PC-9 (cell line): ENCODE data around the gene PPFIBP1.
"Not testable (repeated sequence)": the region's sequence is repeated elsewhere in the genome, so short reads cannot be mapped to it uniquely, and the experiment has no call there.

Experiments used
- CTCF ChIP-seq: fragments of 200-600 bp; sonication (generic); conservative IDR thresholded peaks from 2 replicates; pipeline ENCODE4 v1.6.1; 2017; ENCODE audit warnings: mixed run types, antibody characterized with exemption, mild to moderate bottlenecking, moderate library complexity
- EZH2 ChIP-seq: fragments of 200-600 bp; sonication (generic); IDR thresholded peaks from 2 replicates; pipeline ENCODE4 v1.8.0; 2017; ENCODE audit warnings: antibody characterized with exemption, low read depth

- TF ChIP-seq CTCF, EZH2: not testable (repeated sequence)
These were observed 210.3 kb downstream of the PPFIBP1 start for GRCh38 chr12:27734321-27734720.
